ENCODE results near the gene GATAD1. TPM values are rescaled to one million over a fixed set of nuclear protein-coding genes. Genes with fewer than 3 reads are reported as not detected.
"Not testable (repeated sequence)": the region's sequence is repeated elsewhere in the genome, so short reads cannot be mapped to it uniquely, and the experiment has no call there.

Gene GATAD1
- polyA plus RNA-seq, 5 donors, result 45.3 to 76.5 (median 57.8) TPM

DNA sequence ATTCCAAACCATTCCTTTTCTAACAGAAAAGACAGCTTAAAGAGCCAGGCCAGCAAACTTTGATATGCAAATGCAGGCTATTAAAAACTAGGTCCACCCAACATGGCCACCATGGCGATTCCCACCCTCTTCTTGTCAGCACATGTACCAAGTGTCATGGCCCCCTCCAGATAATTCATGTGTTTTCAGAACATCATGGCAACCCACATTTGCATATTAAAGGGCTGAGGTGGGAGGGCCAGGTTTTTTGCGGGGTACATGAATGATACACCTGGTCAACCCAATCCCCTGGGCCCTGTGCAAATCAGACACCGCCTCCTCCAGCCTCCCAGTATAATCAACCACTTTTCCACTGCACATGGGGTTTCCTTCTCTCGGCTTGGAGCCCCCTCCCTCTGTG is 31.4 kb downstream of the GATAD1 start:
- no peak for DNase-seq

- DNase-seq, result not testable (repeated sequence)
Observed at GRCh38 chr7:92479146-92479545, 31.9 kb downstream of the GATAD1 start.

GRCh38 chr7:92483624-92484023 is 36.3 kb downstream of the GATAD1 start:
- not testable (repeated sequence) for DNase-seq

- not testable (repeated sequence) for DNase-seq
Observed at GRCh38 chr7:92484226-92484625, 36.9 kb downstream of the GATAD1 start.

DNA sequence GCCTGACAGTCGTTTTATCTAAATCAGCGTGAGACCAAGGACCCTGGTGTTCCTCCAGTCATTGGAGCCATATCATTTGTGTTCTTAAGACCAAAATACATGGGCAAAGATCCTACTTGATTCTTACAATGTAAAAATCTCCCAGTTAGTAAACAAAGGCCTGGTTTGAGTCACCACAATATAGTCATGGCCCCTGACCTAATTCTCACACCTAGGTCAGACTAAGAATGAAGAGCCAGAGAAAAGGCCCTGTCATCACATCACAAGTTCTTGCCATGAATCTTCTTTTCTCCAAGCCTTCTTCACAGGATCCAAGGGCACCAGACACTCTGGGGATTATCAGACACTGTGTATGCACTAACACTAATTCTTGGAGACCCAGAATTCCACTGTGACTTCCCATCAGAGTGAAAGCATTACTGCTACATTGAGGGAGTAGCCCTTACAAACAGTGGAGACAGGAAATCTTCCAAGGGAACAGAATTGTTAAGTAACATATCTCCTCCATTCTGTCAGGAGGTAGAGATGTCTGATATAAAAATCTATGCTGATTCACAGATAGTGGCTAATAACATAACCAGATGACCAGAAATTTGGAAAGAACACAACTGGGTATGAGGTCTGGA is 38.1 kb downstream of the GATAD1 start:
- DNase-seq, result no peak

- no peak for DNase-seq
Observed at GRCh38 chr7:92485974-92486373, 38.7 kb downstream of the GATAD1 start.

GRCh38 chr7:92487804-92488203 is 40.5 kb downstream of the GATAD1 start:
- DNase-seq, result no peak

GRCh38 chr7:92489634-92490033 is 42.4 kb downstream of the GATAD1 start:
- DNase-seq, result no peak

DNA sequence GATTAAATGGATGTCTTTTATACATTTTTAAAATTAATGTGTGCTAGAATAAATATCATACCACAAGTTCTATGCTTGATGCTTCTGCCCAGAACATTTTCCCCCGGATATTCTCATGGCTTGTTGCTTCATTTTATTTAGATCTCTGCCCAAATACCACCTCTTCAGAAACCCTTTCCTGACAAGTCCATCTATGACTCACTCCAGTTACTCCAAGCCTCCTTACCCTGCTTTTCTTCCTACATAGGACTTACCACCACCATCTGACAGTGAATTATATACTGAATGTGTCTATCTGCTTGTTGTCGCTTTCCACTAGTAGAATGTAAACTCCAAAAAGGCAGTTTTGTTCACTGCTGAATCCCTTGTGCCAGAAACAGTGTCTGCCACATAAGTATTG is 49.6 kb downstream of the GATAD1 start:
- no peak for DNase-seq

DNA sequence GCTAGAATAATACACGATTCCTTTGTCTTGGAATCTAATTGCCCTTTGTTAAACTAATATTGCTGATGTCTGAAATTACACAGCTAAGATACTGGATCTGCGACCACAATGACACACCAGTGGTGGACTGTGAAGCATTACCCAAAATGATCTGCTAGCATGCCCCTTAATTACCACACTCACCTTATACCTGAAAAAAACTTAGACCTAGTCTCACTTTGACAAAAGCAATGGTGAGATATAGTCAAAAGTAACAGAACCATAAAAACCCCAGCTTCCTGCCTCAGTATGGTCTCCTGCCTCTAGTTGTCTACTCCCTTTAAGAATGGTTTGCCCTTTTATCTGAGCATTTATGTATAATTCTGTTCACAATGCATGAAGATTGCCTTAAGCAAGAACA is 51.3 kb downstream of the GATAD1 start:
- DNase-seq, result no peak

DNA sequence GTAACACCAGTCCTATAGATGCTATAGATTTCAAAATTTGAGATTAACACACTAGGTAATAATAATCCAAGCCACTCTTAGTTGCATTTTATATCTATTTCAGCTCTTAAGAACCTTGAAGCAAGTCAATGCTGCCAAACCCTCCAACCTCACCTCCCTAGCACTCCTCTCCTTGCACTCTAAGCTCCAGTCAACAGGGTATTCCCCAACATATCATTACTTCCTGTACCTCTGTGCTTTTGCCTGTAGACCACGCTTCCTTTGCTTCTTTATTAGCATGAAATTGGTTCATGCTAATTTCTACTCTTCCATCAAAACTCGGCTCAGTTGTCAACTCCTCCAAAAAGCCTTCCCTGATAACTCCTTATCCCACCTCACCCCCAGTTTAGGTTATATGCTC is 56.5 kb downstream of the GATAD1 start:
- no peak for DNase-seq

DNA sequence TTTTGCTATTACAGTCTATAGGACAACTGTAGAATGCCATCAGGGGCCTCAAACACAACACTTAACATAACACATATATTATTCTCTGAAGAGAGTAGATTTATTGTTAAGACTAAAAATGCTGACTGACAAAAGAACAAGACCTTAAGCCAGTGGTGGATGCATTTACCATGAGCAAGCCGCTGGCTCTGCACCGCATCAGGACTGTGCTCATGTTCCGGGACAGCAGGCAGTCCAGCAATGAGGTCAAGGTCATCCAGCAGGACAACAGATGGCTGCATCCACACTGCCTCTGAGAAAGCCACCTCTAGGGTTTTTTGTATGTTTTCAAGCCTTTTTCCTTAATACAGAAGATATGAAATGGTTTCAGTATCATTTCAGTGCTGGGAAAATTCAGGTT is 57.3 kb downstream of the GATAD1 start:
- DNase-seq, result no peak

GRCh38 chr7:92506363-92506762 is 59.1 kb downstream of the GATAD1 start:
- DNase-seq, result no peak

DNA sequence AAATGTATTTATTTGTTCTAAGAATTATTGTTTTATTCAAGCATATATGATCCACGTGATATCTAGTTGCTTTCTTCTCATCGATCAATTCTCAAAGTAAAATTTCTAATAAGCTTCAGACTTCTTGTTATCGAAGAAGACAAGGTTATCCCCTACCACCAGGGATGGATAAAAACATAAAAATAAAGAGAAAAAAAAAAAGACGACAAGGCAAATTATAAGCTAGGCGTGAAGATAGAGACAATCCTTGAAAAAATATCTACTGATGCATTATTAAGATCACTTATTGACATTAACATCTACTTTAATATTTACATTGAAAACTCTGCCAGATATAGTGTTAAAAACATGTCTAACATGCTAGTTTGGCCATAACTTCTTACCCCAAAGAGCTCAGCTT is 61.7 kb downstream of the GATAD1 start:
- no peak for DNase-seq

Other genes starting within 250 kb of the GATAD1 start
- gene KRIT1, start 201.6 kb upstream of the GATAD1 start, polyA plus RNA-seq (ENCODE audit: insufficient read depth in 1 of 5, insufficient read length in 5 of 5, low replicate concordance in 1 of 5), result 10 to 100 TPM; 35.7 to 62.4 (median 58.2) TPM
- gene ANKIB1, start 201.5 kb upstream of the GATAD1 start, polyA plus RNA-seq (ENCODE audit: insufficient read depth in 1 of 5, insufficient read length in 5 of 5, low replicate concordance in 1 of 5), result 10 to 100 TPM; 31.2 to 51.1 (median 47.0) TPM
- 1 to 10 TPM in 4 of 5 donors, under 1 TPM in 1; 0.70 to 2.4 (median 1.7) TPM for gene ERVW-1, start 30.5 kb downstream of the GATAD1 start, polyA plus RNA-seq (ENCODE audit: insufficient read depth in 1 of 5, insufficient read length in 5 of 5, low replicate concordance in 1 of 5)
- 10 to 100 TPM; 33.4 to 58.0 (median 45.4) TPM for gene PEX1, start 81.0 kb downstream of the GATAD1 start, polyA plus RNA-seq (ENCODE audit: insufficient read depth in 1 of 5, insufficient read length in 5 of 5, low replicate concordance in 1 of 5)
- gene RBM48, start 81.3 kb downstream of the GATAD1 start, polyA plus RNA-seq (ENCODE audit: insufficient read depth in 1 of 5, insufficient read length in 5 of 5, low replicate concordance in 1 of 5), result 10 to 100 TPM; 15.4 to 23.0 (median 20.8) TPM
- gene FAM133B, start 142.9 kb downstream of the GATAD1 start, polyA plus RNA-seq (ENCODE audit: insufficient read depth in 1 of 5, insufficient read length in 5 of 5, low replicate concordance in 1 of 5), result 10 to 100 TPM; 43.0 to 61.7 (median 57.8) TPM

Measured in right lung (tissue), 5 donors.